RWPE2 (cell line): Measurements from ENCODE around the gene C1QL4.
A peak's percentile ranks its signal among the peaks of the same experiment; 100 is the strongest.

Experiments used
- ATAC-seq: fragments of 200-7000 bp; cut with Tn5 transposase; 3 replicates; pipeline ENCODE4 v1.9.1; 2021; ENCODE audit warnings: low read depth
- DNase-seq: peaks from one replicate; pipeline ENCODE4 v3.0.0-alpha.2; 2020; ENCODE audit warnings: low spot score
- H3K27ac ChIP-seq: fragments of 450-650 bp; 2 replicates; pipeline ENCODE4 v1.5.1; 2017; ENCODE audit warnings: mild to moderate bottlenecking; ENCODE audit not compliant: poor library complexity, severe bottlenecking
- H3K27me3 ChIP-seq: fragments of 250-450 bp; sonication (Bioruptor Pico); 2 replicates; pipeline ENCODE4 v1.5.1; 2021; ENCODE audit warnings: mild to moderate bottlenecking, moderate library complexity; ENCODE audit not compliant: insufficient read depth, poor library complexity, severe bottlenecking
- H3K36me3 ChIP-seq: fragments of 250-450 bp; sonication (Bioruptor Pico); 2 replicates; pipeline ENCODE4 v1.5.1; 2020; ENCODE audit warnings: low read depth, mild to moderate bottlenecking, moderate library complexity
- H3K4me1 ChIP-seq: fragments of 250-450 bp; sonication (Bioruptor Pico); 2 replicates; pipeline ENCODE4 v1.5.1; 2021; ENCODE audit warnings: mild to moderate bottlenecking, moderate library complexity; ENCODE audit not compliant: insufficient read depth, poor library complexity, severe bottlenecking
- H3K4me3 ChIP-seq: fragments of 250-450 bp; sonication (Bioruptor Pico); 2 replicates; pipeline ENCODE4 v1.5.1; 2021; ENCODE audit warnings: mild to moderate bottlenecking, moderate library complexity; ENCODE audit not compliant: severe bottlenecking
- H3K9me3 ChIP-seq: fragments of 250-450 bp; sonication (Bioruptor Pico); 2 replicates; pipeline ENCODE4 v1.5.1; 2021; ENCODE audit warnings: mild to moderate bottlenecking, moderate library complexity; ENCODE audit not compliant: severe bottlenecking
- TF ChIP-seq, protein P1 (sequence below): fragments of 450-650 bp; IDR thresholded peaks from one replicate; pipeline ENCODE4 v1.5.1; 2017; ENCODE audit warnings: mild to moderate bottlenecking, moderate library complexity; ENCODE audit not compliant: poor library complexity, severe bottlenecking

The C1QL4 gene

GRCh38 chr12:49338830-49339463 is 2.0 kb upstream of the C1QL4 start:
- Histone ChIP-seq H3K4me1 (no peaks in the 10 kb centered on the region), H3K36me3 (no peaks in the 10 kb centered on the region), H3K27me3 (peaks cover 27% of the 10 kb centered on the region), H3K4me3 (no peak overlapping the region), H3K27ac (no peak overlapping the region), H3K9me3 (no peaks in the 10 kb centered on the region)
- TF ChIP-seq, protein P1, sequence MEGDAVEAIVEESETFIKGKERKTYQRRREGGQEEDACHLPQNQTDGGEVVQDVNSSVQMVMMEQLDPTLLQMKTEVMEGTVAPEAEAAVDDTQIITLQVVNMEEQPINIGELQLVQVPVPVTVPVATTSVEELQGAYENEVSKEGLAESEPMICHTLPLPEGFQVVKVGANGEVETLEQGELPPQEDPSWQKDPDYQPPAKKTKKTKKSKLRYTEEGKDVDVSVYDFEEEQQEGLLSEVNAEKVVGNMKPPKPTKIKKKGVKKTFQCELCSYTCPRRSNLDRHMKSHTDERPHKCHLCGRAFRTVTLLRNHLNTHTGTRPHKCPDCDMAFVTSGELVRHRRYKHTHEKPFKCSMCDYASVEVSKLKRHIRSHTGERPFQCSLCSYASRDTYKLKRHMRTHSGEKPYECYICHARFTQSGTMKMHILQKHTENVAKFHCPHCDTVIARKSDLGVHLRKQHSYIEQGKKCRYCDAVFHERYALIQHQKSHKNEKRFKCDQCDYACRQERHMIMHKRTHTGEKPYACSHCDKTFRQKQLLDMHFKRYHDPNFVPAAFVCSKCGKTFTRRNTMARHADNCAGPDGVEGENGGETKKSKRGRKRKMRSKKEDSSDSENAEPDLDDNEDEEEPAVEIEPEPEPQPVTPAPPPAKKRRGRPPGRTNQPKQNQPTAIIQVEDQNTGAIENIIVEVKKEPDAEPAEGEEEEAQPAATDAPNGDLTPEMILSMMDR = no peak
- peak; percentile 13 for DNase-seq
- ATAC-seq = no peak

GRCh38 chr12:49335955-49336644 is 888 bp downstream of the C1QL4 start:
- Histone ChIP-seq H3K4me3 (peak overlapping the region; percentile 34), H3K9me3 (no peaks in the 10 kb centered on the region), H3K27ac (no peak overlapping the region), H3K4me1 (no peaks in the 10 kb centered on the region), H3K36me3 (peaks cover 3% of the 10 kb centered on the region), H3K27me3 (peaks cover 7% of the 10 kb centered on the region)
- TF ChIP-seq, protein P1 = no peak
- peak; percentile 54 for DNase-seq
- ATAC-seq = no peak

- peaks cover 7% of the 10 kb centered on the region for H3K27me3 ChIP-seq
- DNase-seq (peak; percentile 32), ATAC-seq (no peak)
These were observed 1.7 kb downstream of the C1QL4 start for GRCh38 chr12:49335118-49335954.

GRCh38 chr12:49334681-49335080 is 2.3 kb downstream of the C1QL4 start:
- H3K4me1 ChIP-seq = no peaks in the 10 kb centered on the region
- H3K27me3 ChIP-seq = peaks cover 7% of the 10 kb centered on the region
- H3K27ac ChIP-seq = no peak overlapping the region
- H3K9me3 ChIP-seq = no peaks in the 10 kb centered on the region
- DNase-seq (no peak), ATAC-seq (no peak)
- peaks cover 11% of the 10 kb centered on the region for H3K36me3 ChIP-seq
- H3K4me3 ChIP-seq = no peak overlapping the region
- TF ChIP-seq, protein P1 = no peak

More at GRCh38 chr12:49335118-49335954, 1.7 kb downstream of the C1QL4 start:
- H3K36me3 ChIP-seq = peaks cover 7% of the 10 kb centered on the region
- no peak overlapping the region for H3K4me3 ChIP-seq
- H3K9me3 ChIP-seq = no peaks in the 10 kb centered on the region
- TF ChIP-seq, protein P1 = no peak
- H3K27ac ChIP-seq = no peak overlapping the region
- H3K4me1 ChIP-seq = no peaks in the 10 kb centered on the region
